Ascending aorta (tissue), 2 donors: ENCODE measurements around the gene RPA1. TPM values are rescaled to one million over a fixed set of nuclear protein-coding genes. Genes with fewer than 3 reads are reported as not detected.

Experiments
- DNase-seq, 2 donors: peaks; one replicate each; pipeline ENCODE4 v3.0.0-alpha.2; 2019; ENCODE audit warnings: low spot score in 2 of 2
- H3K27ac ChIP-seq, 2 donors: fragments of 200-600 bp; sonication (generic); one replicate each; pipeline ENCODE4 v1.5.1; 2016 to 2017; ENCODE audit warnings: mild to moderate bottlenecking in 1 of 2
- H3K27me3 ChIP-seq: fragments of 200-600 bp; sonication (generic); one replicate; pipeline ENCODE4 v1.5.1; 2017
- H3K36me3 ChIP-seq, 2 donors: fragments of 200-600 bp; sonication (generic); one replicate each; pipeline ENCODE4 v1.5.1; 2016
- H3K4me1 ChIP-seq, 2 donors: fragments of 200-600 bp; sonication (generic); one replicate each; pipeline ENCODE4 v1.5.1; 2016 to 2017; ENCODE audit warnings: mild to moderate bottlenecking in 1 of 2
- H3K4me3 ChIP-seq, 2 donors: fragments of 200-600 bp; sonication (generic); one replicate each; pipeline ENCODE4 v1.5.1; 2016 to 2017; ENCODE audit warnings: mild to moderate bottlenecking in 1 of 2
- H3K9me3 ChIP-seq, 2 donors: fragments of 200-600 bp; sonication (generic); one replicate each; pipeline ENCODE4 v1.5.1; 2016
- intact Hi-C: fragments of 100-400 bp; cut with DNase I; formaldehyde crosslinking; loops from one replicate; pipeline ENCODE4 v1.15.1; 2023
- total RNA-seq: library from RNA; depleted of rRNA; stranded (reverse); fragments of >200 nt; gene quantifications from one replicate; pipeline ENCODE4 v1.1.0, GENCODE V29; 2016
- TF ChIP-seq, protein P1 (sequence below), 3 experiments: fragments of 200-600 bp in 2 of 3; fragments of 450-650 bp in 1 of 3; sonication (generic) in 2 of 3; IDR thresholded peaks; one replicate each; pipeline ENCODE4 v1.5.1; 2016 to 2019; ENCODE audit warnings: antibody characterized with exemption in 3 of 3, mild to moderate bottlenecking in 1 of 3, moderate library complexity in 1 of 3

The RPA1 gene
- total RNA-seq, 1 donor from 2014 or later, result 34.0 TPM

DNA sequence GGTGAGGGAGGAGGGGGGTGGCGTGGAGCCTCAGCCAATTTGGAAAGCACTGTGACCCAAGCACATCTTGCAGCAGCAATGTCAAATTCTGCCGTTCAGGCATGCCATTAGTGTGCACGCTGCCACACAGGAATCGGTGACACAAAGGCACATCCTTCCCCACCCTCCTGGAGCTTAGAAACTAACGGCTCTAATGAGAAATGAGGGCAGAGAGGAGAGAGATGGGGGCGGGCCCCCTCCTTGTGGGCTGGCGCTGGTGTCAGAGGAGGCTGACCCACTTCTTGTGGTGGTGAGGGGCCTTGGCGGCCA, 100.5 kb downstream of the RPA1 start:
- DNase-seq, result no peak
- Histone ChIP-seq H3K27me3 (no peaks in the 10 kb centered on the region), H3K4me3 (no peak overlapping the region), H3K4me1 (no peaks in the 10 kb centered on the region), H3K27ac (no peak overlapping the region), H3K36me3 (no peaks in the 10 kb centered on the region), H3K9me3 (no peaks in the 10 kb centered on the region)
- TF ChIP-seq, protein P1, sequence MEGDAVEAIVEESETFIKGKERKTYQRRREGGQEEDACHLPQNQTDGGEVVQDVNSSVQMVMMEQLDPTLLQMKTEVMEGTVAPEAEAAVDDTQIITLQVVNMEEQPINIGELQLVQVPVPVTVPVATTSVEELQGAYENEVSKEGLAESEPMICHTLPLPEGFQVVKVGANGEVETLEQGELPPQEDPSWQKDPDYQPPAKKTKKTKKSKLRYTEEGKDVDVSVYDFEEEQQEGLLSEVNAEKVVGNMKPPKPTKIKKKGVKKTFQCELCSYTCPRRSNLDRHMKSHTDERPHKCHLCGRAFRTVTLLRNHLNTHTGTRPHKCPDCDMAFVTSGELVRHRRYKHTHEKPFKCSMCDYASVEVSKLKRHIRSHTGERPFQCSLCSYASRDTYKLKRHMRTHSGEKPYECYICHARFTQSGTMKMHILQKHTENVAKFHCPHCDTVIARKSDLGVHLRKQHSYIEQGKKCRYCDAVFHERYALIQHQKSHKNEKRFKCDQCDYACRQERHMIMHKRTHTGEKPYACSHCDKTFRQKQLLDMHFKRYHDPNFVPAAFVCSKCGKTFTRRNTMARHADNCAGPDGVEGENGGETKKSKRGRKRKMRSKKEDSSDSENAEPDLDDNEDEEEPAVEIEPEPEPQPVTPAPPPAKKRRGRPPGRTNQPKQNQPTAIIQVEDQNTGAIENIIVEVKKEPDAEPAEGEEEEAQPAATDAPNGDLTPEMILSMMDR (IDR thresholded peaks at IDR 0.05), result no peak
- intact Hi-C loops, result no loop called here

DNA sequence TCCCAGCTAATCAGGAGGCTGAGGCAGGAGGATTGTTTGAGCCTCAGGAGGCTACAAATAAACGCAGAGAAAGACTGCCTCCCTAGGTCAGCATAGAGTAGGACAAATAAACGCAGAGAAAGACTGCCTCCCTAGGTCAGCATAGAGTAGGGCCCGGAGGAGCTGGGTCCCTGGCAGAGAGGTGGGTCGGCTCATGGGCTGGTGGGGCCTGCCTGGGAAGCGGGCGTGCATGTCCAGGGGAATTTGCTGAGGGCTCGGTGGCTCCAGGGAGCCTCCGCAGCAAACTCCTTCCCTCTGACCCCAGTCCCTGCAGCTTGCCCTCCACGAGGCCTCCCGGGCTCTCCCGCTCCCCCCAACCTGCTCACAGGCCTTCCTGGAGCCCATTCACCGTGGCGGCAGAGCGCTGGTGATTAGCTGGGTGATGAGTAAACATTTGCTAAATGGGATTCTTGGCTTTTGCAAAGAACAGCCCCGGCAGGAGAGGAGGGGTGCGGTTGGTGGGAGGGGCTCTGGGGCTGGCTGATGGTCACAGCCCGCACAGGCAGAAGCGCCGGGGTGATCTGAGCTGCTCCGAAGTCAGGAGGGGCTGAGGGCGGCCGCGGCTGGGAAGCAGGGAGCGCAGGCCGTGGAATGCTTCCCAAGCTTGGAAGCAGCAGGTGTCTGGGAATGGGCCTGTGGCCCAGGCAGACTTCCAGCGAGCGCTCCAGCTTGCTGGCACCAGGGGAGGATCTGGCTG, 102.2 kb downstream of the RPA1 start:
- Histone ChIP-seq H3K4me1 (no peaks in the 10 kb centered on the region), H3K9me3 (no peaks in the 10 kb centered on the region), H3K27ac (no peak overlapping the region), H3K27me3 (no peaks in the 10 kb centered on the region), H3K4me3 (peak overlapping the region in 1 of 2 donors; percentile 37), H3K36me3 (no peaks in the 10 kb centered on the region)
- intact Hi-C loops, result no loop called here
- TF ChIP-seq, protein P1 (IDR thresholded peaks at IDR 0.05), result no peak
- DNase-seq, result no peak

DNA sequence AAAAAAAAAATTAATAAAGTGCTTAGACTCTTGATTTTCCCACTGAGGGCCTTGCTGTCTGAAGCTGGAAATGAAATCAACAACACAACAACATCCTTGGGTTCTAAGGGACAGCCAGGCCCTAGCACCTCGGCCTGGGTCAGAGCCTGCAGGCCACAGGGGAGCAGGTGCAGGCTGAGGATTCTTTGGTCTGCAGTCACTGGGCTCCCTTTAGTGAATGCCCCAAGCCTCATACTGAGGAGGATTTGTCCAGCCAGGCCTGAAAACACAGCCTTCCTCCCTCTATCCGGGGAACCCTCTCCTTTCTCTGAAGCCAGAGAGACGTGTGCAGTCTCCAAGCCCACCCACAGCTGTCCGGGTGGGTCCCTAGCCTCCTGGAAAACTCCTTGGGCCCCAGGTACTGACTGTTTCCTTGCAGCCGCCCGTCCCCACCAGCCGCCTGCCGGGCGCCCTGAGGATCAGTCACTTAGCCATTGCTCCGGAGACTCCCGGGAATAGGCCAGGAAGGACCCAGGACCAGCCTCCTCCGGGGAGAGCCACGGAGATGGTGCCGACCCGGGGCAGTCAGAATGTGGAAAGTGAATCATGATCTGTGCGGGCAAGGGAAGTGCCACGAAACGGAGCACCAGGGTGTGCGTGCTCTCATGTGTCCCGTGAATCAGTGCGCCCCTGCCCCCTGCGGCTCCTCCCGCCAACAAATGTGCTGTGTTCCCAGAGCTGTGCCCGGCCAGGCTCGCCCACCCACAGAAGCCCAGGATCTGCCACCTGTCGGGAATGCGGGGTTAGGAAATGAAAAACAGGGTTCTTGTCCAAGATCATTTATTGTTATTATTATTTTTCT, 104.3 kb downstream of the RPA1 start:
- no peak for DNase-seq
- Histone ChIP-seq H3K4me3 (no peak overlapping the region), H3K27ac (no peak overlapping the region), H3K9me3 (no peaks in the 10 kb centered on the region), H3K36me3 (no peaks in the 10 kb centered on the region), H3K4me1 (no peaks in the 10 kb centered on the region), H3K27me3 (no peaks in the 10 kb centered on the region)
- TF ChIP-seq, protein P1 (IDR thresholded peaks at IDR 0.05), result no peak
- intact Hi-C loops, result no loop called here

DNA sequence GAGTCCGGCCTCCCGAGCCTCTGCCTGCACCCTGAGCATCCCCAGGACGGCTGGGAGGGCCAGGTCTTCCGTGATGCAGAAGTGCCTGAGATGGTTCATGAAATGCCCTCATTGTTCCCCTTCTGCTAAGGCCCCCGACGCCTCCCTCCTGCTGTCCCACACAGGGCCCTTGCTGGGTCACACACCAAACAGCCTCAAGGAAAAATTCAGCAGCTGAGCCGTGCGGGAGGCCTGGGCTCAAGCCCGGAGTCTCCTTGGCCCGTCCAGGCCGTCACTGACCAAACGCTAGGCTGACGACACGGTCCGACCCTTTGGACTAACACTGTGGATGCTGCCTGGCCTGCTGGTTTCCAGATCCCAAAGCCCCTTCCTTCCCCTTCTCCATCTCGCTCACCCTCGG, 105.1 kb downstream of the RPA1 start:
- intact Hi-C loops, result no loop called here
- no peaks in the 10 kb centered on the region for H3K36me3 ChIP-seq
- no peak overlapping the region for H3K4me3 ChIP-seq
- H3K27me3 ChIP-seq, result no peaks in the 10 kb centered on the region
- no peaks in the 10 kb centered on the region for H3K4me1 ChIP-seq
- TF ChIP-seq, protein P1 (IDR thresholded peaks at IDR 0.05), result no peak
- no peaks in the 10 kb centered on the region for H3K9me3 ChIP-seq
- H3K27ac ChIP-seq, result no peak overlapping the region
- DNase-seq, result no peak

DNA sequence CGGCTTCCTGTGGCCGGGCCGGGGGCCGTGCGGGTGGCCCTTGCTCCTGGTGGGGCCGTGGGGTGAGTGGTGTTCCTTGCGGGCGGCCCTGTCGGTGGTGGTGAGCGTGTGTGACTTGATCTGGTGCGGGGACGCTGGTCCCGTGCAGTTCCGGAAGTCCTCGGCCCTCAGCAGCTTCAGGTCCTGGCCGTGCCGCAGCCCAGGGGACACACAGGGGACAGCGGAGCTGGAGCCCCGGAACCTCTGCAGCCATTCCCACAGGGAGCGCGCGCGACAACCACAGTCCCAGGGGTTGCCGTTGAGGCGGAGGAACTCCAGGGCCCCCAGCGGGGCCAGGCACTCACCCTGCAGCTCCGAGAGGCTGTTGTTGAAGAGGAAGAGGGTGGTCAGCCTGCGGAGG, 107.0 kb downstream of the RPA1 start:
- TF ChIP-seq, protein P1 (IDR thresholded peaks at IDR 0.05), result no peak
- no peaks in the 10 kb centered on the region for H3K27me3 ChIP-seq
- H3K4me1 ChIP-seq, result no peaks in the 10 kb centered on the region
- H3K36me3 ChIP-seq, result no peaks in the 10 kb centered on the region
- no peak for DNase-seq
- intact Hi-C loops, result no loop called here
- H3K27ac ChIP-seq, result no peak overlapping the region
- no peak overlapping the region for H3K4me3 ChIP-seq
- no peaks in the 10 kb centered on the region for H3K9me3 ChIP-seq
